Epithelial cell of esophagus (primary cell): ENCODE data around the gene ANXA5.

ENCODE experiments used
- DNase-seq: peaks from one replicate; pipeline ENCODE4 v3.0.0; 2010; ENCODE audit warnings: low read depth
- H3K4me3 ChIP-seq: 2 replicates; pipeline ENCODE4 v1.5.1; 2011; ENCODE audit warnings: mild to moderate bottlenecking, low read length, control low read depth
- CTCF ChIP-seq: IDR thresholded peaks from 2 replicates; pipeline ENCODE4 v1.5.1; 2011; ENCODE audit warnings: low read depth, mild to moderate bottlenecking, low read length, control low read depth, inconsistent platforms; ENCODE audit not compliant: insufficient read depth; ENCODE audit errors: missing control alignments

Gene ANXA5

GRCh38 chr4:121653214-121653613, 43.6 kb downstream of the ANXA5 start:
- no peak for DNase-seq
- no peak overlapping the region for H3K4me3 ChIP-seq
- TF ChIP-seq CTCF: no peak

- TF ChIP-seq CTCF: no peak
- DNase-seq: no peak
- H3K4me3 ChIP-seq: no peak overlapping the region
These were observed 45.2 kb downstream of the ANXA5 start for GRCh38 chr4:121651597-121651996.

- H3K4me3 ChIP-seq: no peak overlapping the region
- DNase-seq: no peak
- TF ChIP-seq CTCF: no peak
These were observed 46.0 kb downstream of the ANXA5 start for GRCh38 chr4:121650741-121651140.

- no peak for DNase-seq
- no peak for TF ChIP-seq CTCF
- H3K4me3 ChIP-seq: no peak overlapping the region
These were observed 48.3 kb downstream of the ANXA5 start for GRCh38 chr4:121648516-121648915.

GRCh38 chr4:121642876-121643585, 53.7 kb downstream of the ANXA5 start:
- no peak for TF ChIP-seq CTCF
- no peak for DNase-seq
- no peak overlapping the region for H3K4me3 ChIP-seq

- H3K4me3 ChIP-seq: no peak overlapping the region
- no peak for DNase-seq
- TF ChIP-seq CTCF: no peak
These were observed 54.5 kb downstream of the ANXA5 start for GRCh38 chr4:121642292-121642691.

- no peak for TF ChIP-seq CTCF
- H3K4me3 ChIP-seq: no peak overlapping the region
- DNase-seq: no peak
These were observed 63.1 kb downstream of the ANXA5 start for GRCh38 chr4:121633653-121634052.
